Nephron (organoid): Measurements from ENCODE around the gene SLC12A3.

Experiments used
- H3K27ac Mint-ChIP-seq, 3 experiments: 2 replicates each; pipeline ENCODE4 v1.8.0; 2020; ENCODE audit warnings: mixed read lengths in 3 of 3, mild to moderate bottlenecking in 2 of 3, moderate library complexity in 1 of 3
- H3K27me3 Mint-ChIP-seq: 2 replicates; pipeline ENCODE4 v1.8.0; 2021; ENCODE audit warnings: low read depth, mild to moderate bottlenecking, moderate library complexity, mixed read lengths
- H3K36me3 Mint-ChIP-seq: 2 replicates; pipeline ENCODE4 v1.8.0; 2020; ENCODE audit warnings: low read depth, mixed read lengths
- H3K4me1 Mint-ChIP-seq: 2 replicates; pipeline ENCODE4 v1.8.0; 2020; ENCODE audit warnings: mixed read lengths
- H3K4me3 Mint-ChIP-seq, 3 experiments: 2 replicates each; pipeline ENCODE4 v1.8.0; 2020; ENCODE audit warnings: mild to moderate bottlenecking in 3 of 3, mixed read lengths in 3 of 3, moderate library complexity in 2 of 3
- H3K9me3 Mint-ChIP-seq: 2 replicates; pipeline ENCODE4 v1.8.0; 2020; ENCODE audit warnings: mixed read lengths
- TF ChIP-seq, protein P1 (sequence below), 3 experiments: fragments of 200-600 bp; sonication (generic); IDR thresholded peaks; one replicate each; pipeline ENCODE4 v1.5.0; 2021; ENCODE audit warnings: antibody characterized with exemption in 3 of 3; ENCODE audit not compliant: unreplicated experiment in 3 of 3

Gene SLC12A3

GRCh38 chr16:56945847-56946527 is 81.0 kb downstream of the SLC12A3 start:
- H3K27ac Mint-ChIP-seq = no peak overlapping the region
- H3K27me3 Mint-ChIP-seq = no peaks in the 10 kb centered on the region
- no peak overlapping the region for H3K4me3 Mint-ChIP-seq
- no peaks in the 10 kb centered on the region for H3K9me3 Mint-ChIP-seq
- peaks cover 16% of the 10 kb centered on the region for H3K4me1 Mint-ChIP-seq
- TF ChIP-seq, protein P1, sequence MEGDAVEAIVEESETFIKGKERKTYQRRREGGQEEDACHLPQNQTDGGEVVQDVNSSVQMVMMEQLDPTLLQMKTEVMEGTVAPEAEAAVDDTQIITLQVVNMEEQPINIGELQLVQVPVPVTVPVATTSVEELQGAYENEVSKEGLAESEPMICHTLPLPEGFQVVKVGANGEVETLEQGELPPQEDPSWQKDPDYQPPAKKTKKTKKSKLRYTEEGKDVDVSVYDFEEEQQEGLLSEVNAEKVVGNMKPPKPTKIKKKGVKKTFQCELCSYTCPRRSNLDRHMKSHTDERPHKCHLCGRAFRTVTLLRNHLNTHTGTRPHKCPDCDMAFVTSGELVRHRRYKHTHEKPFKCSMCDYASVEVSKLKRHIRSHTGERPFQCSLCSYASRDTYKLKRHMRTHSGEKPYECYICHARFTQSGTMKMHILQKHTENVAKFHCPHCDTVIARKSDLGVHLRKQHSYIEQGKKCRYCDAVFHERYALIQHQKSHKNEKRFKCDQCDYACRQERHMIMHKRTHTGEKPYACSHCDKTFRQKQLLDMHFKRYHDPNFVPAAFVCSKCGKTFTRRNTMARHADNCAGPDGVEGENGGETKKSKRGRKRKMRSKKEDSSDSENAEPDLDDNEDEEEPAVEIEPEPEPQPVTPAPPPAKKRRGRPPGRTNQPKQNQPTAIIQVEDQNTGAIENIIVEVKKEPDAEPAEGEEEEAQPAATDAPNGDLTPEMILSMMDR (IDR thresholded peaks at IDR 0.05; ENCODE audit: unreplicated experiment in 3 of 3) = no peak
- H3K36me3 Mint-ChIP-seq = peaks cover 32% of the 10 kb centered on the region

- Mint-ChIP-seq H3K4me3 (no peak overlapping the region), H3K27ac (peak overlapping the region; percentile 18 to 56 (median 45)), H3K36me3 (peaks cover 26% of the 10 kb centered on the region), H3K4me1 (peaks cover 16% of the 10 kb centered on the region), H3K9me3 (no peaks in the 10 kb centered on the region), H3K27me3 (peaks cover 3% of the 10 kb centered on the region)
- TF ChIP-seq, protein P1 (IDR thresholded peaks at IDR 0.05; ENCODE audit: unreplicated experiment in 3 of 3) = no peak
Observed at GRCh38 chr16:56946767-56947603, 82.0 kb downstream of the SLC12A3 start.

DNA sequence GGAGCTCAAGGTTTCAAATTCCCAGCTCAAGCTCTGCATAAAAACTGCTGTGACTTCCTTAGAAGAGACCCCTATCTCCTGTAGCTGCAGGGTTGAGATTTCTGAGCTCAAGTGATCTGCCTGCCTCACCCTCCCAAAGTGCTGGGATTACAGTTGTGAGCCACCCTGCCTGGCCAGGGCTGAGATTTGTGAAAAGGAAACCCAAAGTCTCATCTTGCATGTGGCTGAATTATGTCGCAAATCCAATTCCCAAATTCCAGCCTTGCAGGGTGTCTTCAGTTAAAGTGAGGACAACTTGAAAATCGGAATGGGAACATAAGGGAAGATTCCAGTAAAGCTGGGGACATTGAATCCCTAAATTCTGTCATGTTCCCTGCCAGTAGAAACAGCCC is 82.6 kb downstream of the SLC12A3 start:
- H3K36me3 Mint-ChIP-seq = peaks cover 22% of the 10 kb centered on the region
- peaks cover 16% of the 10 kb centered on the region for H3K4me1 Mint-ChIP-seq
- no peaks in the 10 kb centered on the region for H3K9me3 Mint-ChIP-seq
- TF ChIP-seq, protein P1 (IDR thresholded peaks at IDR 0.05; ENCODE audit: unreplicated experiment in 3 of 3) = no peak
- no peak overlapping the region for H3K4me3 Mint-ChIP-seq
- peaks cover 6% of the 10 kb centered on the region for H3K27me3 Mint-ChIP-seq
- peak overlapping the region in 1 of 3 experiments; percentile 18 for H3K27ac Mint-ChIP-seq

GRCh38 chr16:56948234-56948633 is 83.2 kb downstream of the SLC12A3 start:
- TF ChIP-seq, protein P1 (IDR thresholded peaks at IDR 0.05; ENCODE audit: unreplicated experiment in 3 of 3) = no peak
- H3K36me3 Mint-ChIP-seq = peaks cover 16% of the 10 kb centered on the region

DNA sequence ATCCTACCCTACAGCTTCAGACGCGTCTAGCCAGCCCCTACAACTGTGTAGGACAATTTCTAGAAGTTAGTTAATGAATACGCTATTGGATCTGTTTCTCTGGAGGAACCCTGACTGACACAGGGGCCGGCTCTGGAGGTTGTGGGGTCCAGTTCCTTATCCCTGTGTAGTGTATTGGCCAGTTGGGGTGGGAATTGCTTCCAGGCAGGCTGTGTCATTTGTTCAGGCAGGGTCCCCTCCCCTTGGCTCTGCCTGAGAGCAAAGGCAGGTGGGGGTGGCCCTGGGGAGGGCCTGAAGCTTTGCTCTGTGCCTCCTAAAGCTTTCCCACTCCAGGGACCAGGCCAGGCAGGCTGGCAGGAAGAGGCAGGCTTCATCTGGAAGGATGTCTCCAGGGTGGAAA is 85.0 kb downstream of the SLC12A3 start:
- H3K36me3 Mint-ChIP-seq = peaks cover 2% of the 10 kb centered on the region
- H3K9me3 Mint-ChIP-seq = no peaks in the 10 kb centered on the region
- H3K27ac Mint-ChIP-seq = no peak overlapping the region
- TF ChIP-seq, protein P1 (IDR thresholded peaks at IDR 0.05; ENCODE audit: unreplicated experiment in 3 of 3) = no peak
- no peak overlapping the region for H3K4me3 Mint-ChIP-seq
- H3K4me1 Mint-ChIP-seq = peaks cover 12% of the 10 kb centered on the region
- peaks cover 6% of the 10 kb centered on the region for H3K27me3 Mint-ChIP-seq

More at GRCh38 chr16:56948234-56948633, 83.2 kb downstream of the SLC12A3 start:
- Mint-ChIP-seq H3K27ac (no peak overlapping the region), H3K9me3 (no peaks in the 10 kb centered on the region), H3K4me1 (peaks cover 16% of the 10 kb centered on the region), H3K27me3 (peaks cover 6% of the 10 kb centered on the region), H3K4me3 (no peak overlapping the region)
